Tibial nerve (tissue), 4 donors: ENCODE measurements around the gene PRKCH. TPM values are rescaled to one million over a fixed set of nuclear protein-coding genes. Genes with fewer than 3 reads are reported as not detected.
A peak's percentile ranks its signal among the peaks of the same experiment; 100 is the strongest.

Source experiments
- DNase-seq, 2 donors: peaks; one replicate each; pipeline ENCODE4 v3.0.0-alpha.2; 2019; ENCODE audit warnings: low spot score in 2 of 2
- H3K27ac ChIP-seq, 4 donors: fragments of 200-600 bp; sonication (generic) in 3 of 4; one replicate each; pipeline ENCODE4 v1.5.1; 2017 to 2019; ENCODE audit warnings: mild to moderate bottlenecking in 1 of 4
- H3K27me3 ChIP-seq, 2 donors: fragments of 200-600 bp; sonication (generic) in 1 of 2; one replicate each; pipeline versions ENCODE4 v1.5.1 to v1.6.0; 2017 to 2019
- H3K36me3 ChIP-seq, 3 donors: fragments of 200-600 bp; sonication (generic); one replicate each; pipeline ENCODE4 v1.5.1; 2018 to 2019
- H3K4me1 ChIP-seq, 4 donors: fragments of 200-600 bp; sonication (generic) in 3 of 4; one replicate each; pipeline ENCODE4 v1.5.1; 2017 to 2019
- H3K4me3 ChIP-seq, 4 donors: fragments of 200-600 bp; sonication (generic) in 3 of 4; one replicate each; pipeline ENCODE4 v1.5.1; 2017 to 2019; ENCODE audit warnings: mild to moderate bottlenecking in 1 of 4, moderate library complexity in 1 of 4
- H3K9me3 ChIP-seq, 4 donors: fragments of 200-600 bp; sonication (generic) in 3 of 4; one replicate each; pipeline ENCODE4 v1.5.1; 2017 to 2019
- EP300 ChIP-seq, 2 donors: sonication (generic); formaldehyde crosslinking; IDR thresholded peaks; one replicate each; pipeline ENCODE4 v1.6.1; 2017; ENCODE audit warnings: antibody characterized with exemption in 2 of 2, mild to moderate bottlenecking in 1 of 2
- POLR2A ChIP-seq, 2 donors: fragments of 450-650 bp; IDR thresholded peaks; one replicate each; pipeline ENCODE4 v1.6.1; 2017; ENCODE audit warnings: antibody characterized with exemption in 2 of 2, mild to moderate bottlenecking in 2 of 2, moderate library complexity in 2 of 2
- WGBS, 2 donors: methylation state at CpG; one replicate each; pipeline ENCODE4 v1.1.5; 2018; 5-methylcytosine and 5-hydroxymethylcytosine counted together
- total RNA-seq, 4 donors: library from RNA; depleted of rRNA; stranded (reverse); fragments of >200 nt; gene quantifications; one replicate each; pipeline ENCODE4 v1.1.0, GENCODE V29; 2016
- TF ChIP-seq, protein P1 (sequence below), 5 experiments: fragments of 200-600 bp in 3 of 5; fragments of 450-650 bp in 2 of 5; sonication (generic) in 3 of 5; IDR thresholded peaks; one replicate each; pipeline ENCODE4 v1.5.1; 2016 to 2019; ENCODE audit warnings: antibody characterized with exemption in 5 of 5, mild to moderate bottlenecking in 3 of 5, moderate library complexity in 2 of 5

PRKCH gene
- total RNA-seq, 4 donors from 2014 or later: 26.4 to 33.9 (median 29.2) TPM

- WGBS, 2 donors: 3 to 6% methylated on average over 47 to 49 of the region's 81 CpGs
These were observed 40.7 kb upstream of the PRKCH start for GRCh38 chr14:61280526-61281185.

GRCh38 chr14:61281186-61281947 lies 40.0 kb upstream of the PRKCH start, which contains the start of gene TMEM30B:
TSS of gene TMEM30B (minus strand) at chr14:61281338. CDS start at chr14:61281147, 191 bp downstream.
- Histone ChIP-seq H3K9me3 (no peaks in the 10 kb centered on the region), H3K36me3 (no peaks in the 10 kb centered on the region), H3K4me3 (peak within 1 kb of the TSS; percentile 41 to 70 (median 48)), H3K4me1 (peaks cover 0 to 36% (median 1%) of the 10 kb centered on the region in 4 donors), H3K27ac (peak within 1 kb of the TSS; percentile 78 to 95 (median 84)), H3K27me3 (peaks cover 0 to 17% of the 10 kb centered on the region in 2 donors)
- no peak for DNase-seq
- TF ChIP-seq POLR2A (IDR thresholded peaks at IDR 0.05) (no peak), EP300 (IDR thresholded peaks at IDR 0.05) (peak in 1 of 2 donors; percentile 22)
- TF ChIP-seq, protein P1, sequence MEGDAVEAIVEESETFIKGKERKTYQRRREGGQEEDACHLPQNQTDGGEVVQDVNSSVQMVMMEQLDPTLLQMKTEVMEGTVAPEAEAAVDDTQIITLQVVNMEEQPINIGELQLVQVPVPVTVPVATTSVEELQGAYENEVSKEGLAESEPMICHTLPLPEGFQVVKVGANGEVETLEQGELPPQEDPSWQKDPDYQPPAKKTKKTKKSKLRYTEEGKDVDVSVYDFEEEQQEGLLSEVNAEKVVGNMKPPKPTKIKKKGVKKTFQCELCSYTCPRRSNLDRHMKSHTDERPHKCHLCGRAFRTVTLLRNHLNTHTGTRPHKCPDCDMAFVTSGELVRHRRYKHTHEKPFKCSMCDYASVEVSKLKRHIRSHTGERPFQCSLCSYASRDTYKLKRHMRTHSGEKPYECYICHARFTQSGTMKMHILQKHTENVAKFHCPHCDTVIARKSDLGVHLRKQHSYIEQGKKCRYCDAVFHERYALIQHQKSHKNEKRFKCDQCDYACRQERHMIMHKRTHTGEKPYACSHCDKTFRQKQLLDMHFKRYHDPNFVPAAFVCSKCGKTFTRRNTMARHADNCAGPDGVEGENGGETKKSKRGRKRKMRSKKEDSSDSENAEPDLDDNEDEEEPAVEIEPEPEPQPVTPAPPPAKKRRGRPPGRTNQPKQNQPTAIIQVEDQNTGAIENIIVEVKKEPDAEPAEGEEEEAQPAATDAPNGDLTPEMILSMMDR (IDR thresholded peaks at IDR 0.05): no peak
- 26 to 34% methylated on average over 22 to 28 of the region's 43 CpGs for WGBS, 2 donors

More at GRCh38 chr14:61280526-61281185, 40.7 kb upstream of the PRKCH start:
- Histone ChIP-seq H3K9me3 (no peaks in the 10 kb centered on the region), H3K4me1 (peaks cover 0 to 29% (median 1%) of the 10 kb centered on the region in 4 donors), H3K27me3 (peaks cover 0 to 22% of the 10 kb centered on the region in 2 donors), H3K36me3 (no peaks in the 10 kb centered on the region), H3K4me3 (peak overlapping the region; percentile 41 to 70 (median 48)), H3K27ac (peak overlapping the region; percentile 78 to 95 (median 84))
- peak in 1 of 2 donors; percentile 34 for TF ChIP-seq POLR2A (IDR thresholded peaks at IDR 0.05)
- TF ChIP-seq EP300 (IDR thresholded peaks at IDR 0.05): peak in 1 of 2 donors; percentile 54
- TF ChIP-seq, protein P1 (IDR thresholded peaks at IDR 0.05): peak; percentile 30 to 58 (median 33)
- peak; percentile 38 to 47 for DNase-seq

DNA sequence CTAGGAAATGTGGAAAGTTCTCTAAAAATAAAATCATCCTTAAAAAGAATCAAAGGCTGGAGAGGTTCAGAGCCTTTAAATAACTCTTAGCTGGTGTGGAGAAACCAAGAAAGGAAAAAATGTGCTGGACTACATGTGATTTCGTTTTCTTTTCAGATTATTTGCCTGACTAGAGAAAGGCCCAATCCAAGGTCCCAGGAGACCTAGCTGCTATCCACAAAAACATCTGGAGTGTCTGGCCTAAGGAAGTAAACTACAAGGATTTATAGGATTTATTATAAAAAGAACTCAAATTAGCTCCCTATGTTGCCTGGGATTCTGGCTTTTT lies 39.5 kb upstream of the PRKCH start:
- Histone ChIP-seq H3K27ac (peak overlapping the region; percentile 28 to 95 (median 81)), H3K36me3 (no peaks in the 10 kb centered on the region), H3K4me1 (peaks cover 0 to 38% (median 1%) of the 10 kb centered on the region in 4 donors), H3K27me3 (peaks cover 0 to 17% of the 10 kb centered on the region in 2 donors), H3K9me3 (no peaks in the 10 kb centered on the region), H3K4me3 (peak overlapping the region in 1 of 4 donors; percentile 70)
- DNase-seq: peak in 1 of 2 donors; percentile 61
- TF ChIP-seq EP300 (IDR thresholded peaks at IDR 0.05) (peak in 1 of 2 donors; percentile 63), POLR2A (IDR thresholded peaks at IDR 0.05) (no peak)
- TF ChIP-seq, protein P1 (IDR thresholded peaks at IDR 0.05): no peak
- 51 to 76% methylated on average over 1 of the region's 1 CpG for WGBS, 2 donors

DNA sequence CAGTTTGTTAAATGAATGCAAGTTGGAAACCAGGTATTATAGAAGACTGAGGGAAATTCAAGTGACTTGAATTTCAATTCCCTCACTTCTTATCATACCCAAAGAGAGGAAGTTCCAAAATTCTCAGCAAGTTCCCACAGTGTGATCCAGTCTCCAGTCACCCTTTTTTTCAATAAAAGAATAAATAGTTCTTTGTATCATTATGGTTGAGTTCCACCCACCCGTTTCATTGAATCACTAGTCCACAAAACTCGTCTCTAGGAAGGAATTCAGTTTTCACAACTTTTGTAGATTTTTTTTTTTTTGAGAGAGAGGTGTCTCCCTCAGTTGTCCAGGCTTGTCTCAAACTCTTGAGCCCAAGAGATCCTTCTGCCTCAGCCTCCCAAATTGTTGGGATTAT lies 38.6 kb upstream of the PRKCH start:
- Histone ChIP-seq H3K9me3 (no peaks in the 10 kb centered on the region), H3K27me3 (peaks cover 0 to 17% of the 10 kb centered on the region in 2 donors), H3K4me1 (peaks cover 0 to 38% (median 1%) of the 10 kb centered on the region in 4 donors), H3K27ac (peak overlapping the region in 1 of 4 donors; percentile 28), H3K4me3 (no peak overlapping the region), H3K36me3 (no peaks in the 10 kb centered on the region)
- no peak for DNase-seq
- 41 to 52% methylated on average over 2 of the region's 2 CpGs for WGBS, 2 donors
- TF ChIP-seq, protein P1 (IDR thresholded peaks at IDR 0.05): no peak
- TF ChIP-seq POLR2A (IDR thresholded peaks at IDR 0.05): no peak
- TF ChIP-seq EP300 (IDR thresholded peaks at IDR 0.05): no peak
